Suprapubic skin (tissue), 4 donors: Measurements from ENCODE around the gene WRAP53. TPM values are rescaled to one million over a fixed set of nuclear protein-coding genes. Genes with fewer than 3 reads are reported as not detected.

ENCODE experiments used
- DNase-seq, 2 donors: peaks; one replicate each; pipeline ENCODE4 v3.0.0-alpha.2; 2019; ENCODE audit warnings: low spot score in 2 of 2
- H3K27ac ChIP-seq: fragments of 200-600 bp; sonication (generic); one replicate; pipeline ENCODE4 v1.5.1; 2019
- H3K27me3 ChIP-seq: fragments of 200-600 bp; sonication (generic); one replicate; pipeline ENCODE4 v1.5.1; 2019
- H3K36me3 ChIP-seq: fragments of 200-600 bp; sonication (generic); one replicate; pipeline ENCODE4 v1.5.1; 2019
- H3K4me1 ChIP-seq: fragments of 200-600 bp; sonication (generic); one replicate; pipeline ENCODE4 v1.5.1; 2019
- H3K4me3 ChIP-seq: fragments of 200-600 bp; sonication (generic); one replicate; pipeline ENCODE4 v1.5.1; 2019; ENCODE audit warnings: mild to moderate bottlenecking
- H3K9me3 ChIP-seq: fragments of 200-600 bp; sonication (generic); one replicate; pipeline ENCODE4 v1.5.1; 2019
- CTCF ChIP-seq, 2 donors: fragments of 200-600 bp in 1 of 2; fragments of 450-650 bp in 1 of 2; sonication (generic) in 1 of 2; IDR thresholded peaks; one replicate each; pipeline ENCODE4 v1.5.1; 2016 to 2019; ENCODE audit warnings: antibody characterized with exemption in 2 of 2, mild to moderate bottlenecking in 1 of 2, moderate library complexity in 1 of 2
- EP300 ChIP-seq: sonication (generic); formaldehyde crosslinking; IDR thresholded peaks from one replicate; pipeline ENCODE4 v1.6.1; 2017; ENCODE audit warnings: antibody characterized with exemption
- POLR2A ChIP-seq, 2 donors: fragments of 450-650 bp; IDR thresholded peaks; one replicate each; pipeline ENCODE4 v1.6.1; 2017; ENCODE audit warnings: antibody characterized with exemption in 2 of 2, mild to moderate bottlenecking in 2 of 2, moderate library complexity in 2 of 2
- POLR2AphosphoS5 ChIP-seq, 3 donors: sonication (generic); formaldehyde crosslinking; IDR thresholded peaks; one replicate each; pipeline ENCODE4 v1.6.1; 2017; ENCODE audit warnings: antibody characterized with exemption in 3 of 3
- WGBS: methylation state at CpG from one replicate; pipeline ENCODE4 v1.1.5; 2018; 5-methylcytosine and 5-hydroxymethylcytosine counted together
- total RNA-seq, 4 donors: library from RNA; depleted of rRNA; stranded (reverse); fragments of >200 nt; gene quantifications; one replicate each; pipeline ENCODE4 v1.1.0, GENCODE V29; 2016

Gene WRAP53
- total RNA-seq, 4 donors from 2014 or later: 3.9 to 7.6 (median 5.5) TPM

- peaks cover 3% of the 10 kb centered on the region for H3K4me1 ChIP-seq
- H3K4me3 ChIP-seq: no peak overlapping the region
- TF ChIP-seq POLR2AphosphoS5 (IDR thresholded peaks at IDR 0.05) (no peak), POLR2A (IDR thresholded peaks at IDR 0.05) (no peak), EP300 (no peak), CTCF (IDR thresholded peaks at IDR 0.05) (no peak)
- H3K9me3 ChIP-seq: no peaks in the 10 kb centered on the region
- no peaks in the 10 kb centered on the region for H3K36me3 ChIP-seq
- DNase-seq: no peak
- WGBS: 71% methylated on average over 8 of the region's 8 CpGs
- no peaks in the 10 kb centered on the region for H3K27me3 ChIP-seq
- H3K27ac ChIP-seq: no peak overlapping the region
These were observed 56.1 kb downstream of the WRAP53 start for GRCh38 chr17:7744416-7744815.

GRCh38 chr17:7745748-7746470 is 57.6 kb downstream of the WRAP53 start:
- WGBS: 60% methylated on average over 7 of the region's 7 CpGs
- no peaks in the 10 kb centered on the region for H3K9me3 ChIP-seq
- DNase-seq: no peak
- no peak for TF ChIP-seq POLR2A (IDR thresholded peaks at IDR 0.05)
- TF ChIP-seq POLR2AphosphoS5 (IDR thresholded peaks at IDR 0.05): no peak
- TF ChIP-seq CTCF (IDR thresholded peaks at IDR 0.05): no peak
- no peak for TF ChIP-seq EP300
- peaks cover 3% of the 10 kb centered on the region for H3K4me1 ChIP-seq
- H3K4me3 ChIP-seq: no peak overlapping the region
- H3K27ac ChIP-seq: no peak overlapping the region
- no peaks in the 10 kb centered on the region for H3K27me3 ChIP-seq
- no peaks in the 10 kb centered on the region for H3K36me3 ChIP-seq

- Histone ChIP-seq H3K36me3 (no peaks in the 10 kb centered on the region), H3K27ac (no peak overlapping the region), H3K4me3 (no peak overlapping the region), H3K9me3 (no peaks in the 10 kb centered on the region), H3K4me1 (peaks cover 3% of the 10 kb centered on the region), H3K27me3 (no peaks in the 10 kb centered on the region)
- no peak for DNase-seq
- TF ChIP-seq EP300 (no peak), CTCF (IDR thresholded peaks at IDR 0.05) (no peak), POLR2AphosphoS5 (IDR thresholded peaks at IDR 0.05) (no peak), POLR2A (IDR thresholded peaks at IDR 0.05) (no peak)
- 32% methylated on average over 4 of the region's 4 CpGs for WGBS
These were observed 59.4 kb downstream of the WRAP53 start for GRCh38 chr17:7747635-7748071.

GRCh38 chr17:7748076-7748775 is 59.9 kb downstream of the WRAP53 start:
- Histone ChIP-seq H3K9me3 (no peaks in the 10 kb centered on the region), H3K4me3 (no peak overlapping the region), H3K36me3 (no peaks in the 10 kb centered on the region), H3K4me1 (peaks cover 3% of the 10 kb centered on the region), H3K27me3 (no peaks in the 10 kb centered on the region), H3K27ac (no peak overlapping the region)
- DNase-seq: no peak
- no peak for TF ChIP-seq CTCF (IDR thresholded peaks at IDR 0.05)
- no peak for TF ChIP-seq POLR2AphosphoS5 (IDR thresholded peaks at IDR 0.05)
- no peak for TF ChIP-seq POLR2A (IDR thresholded peaks at IDR 0.05)
- no peak for TF ChIP-seq EP300
- 64% methylated on average over 10 of the region's 10 CpGs for WGBS

- TF ChIP-seq POLR2A (IDR thresholded peaks at IDR 0.05): no peak
- TF ChIP-seq POLR2AphosphoS5 (IDR thresholded peaks at IDR 0.05): no peak
- no peak for TF ChIP-seq EP300
- TF ChIP-seq CTCF (IDR thresholded peaks at IDR 0.05): no peak
- no peak for DNase-seq
- no peaks in the 10 kb centered on the region for H3K27me3 ChIP-seq
- no peaks in the 10 kb centered on the region for H3K36me3 ChIP-seq
- peaks cover 3% of the 10 kb centered on the region for H3K4me1 ChIP-seq
- no peaks in the 10 kb centered on the region for H3K9me3 ChIP-seq
- no peak overlapping the region for H3K27ac ChIP-seq
- whole genome bisulfite sequencing: 70% methylated on average over 4 of the region's 4 CpGs
- H3K4me3 ChIP-seq: no peak overlapping the region
These were observed 62.1 kb downstream of the WRAP53 start for GRCh38 chr17:7750321-7750821.
